CD4-positive, alpha-beta T cell treated with Interferon alpha-2 for 1 hour (primary cell): ENCODE results near the gene EVC2.

Source experiments
- DNase-seq, 2 donors: peaks; one replicate each; pipeline ENCODE4 v3.0.0-alpha.2; 2020 to 2022

The EVC2 gene

GRCh38 chr4:5552451-5552850 lies 155.9 kb downstream of the EVC2 start:
- no peak for DNase-seq

- DNase-seq = no peak
Observed at GRCh38 chr4:5547651-5548249, 160.6 kb downstream of the EVC2 start.

GRCh38 chr4:5545271-5545670 lies 163.1 kb downstream of the EVC2 start:
- no peak for DNase-seq

GRCh38 chr4:5544762-5545161 lies 163.6 kb downstream of the EVC2 start:
- DNase-seq = no peak

- no peak for DNase-seq
Observed at GRCh38 chr4:5543681-5544080, 164.7 kb downstream of the EVC2 start.

- DNase-seq = no peak
Observed at GRCh38 chr4:5541169-5541568, 167.2 kb downstream of the EVC2 start.

- no peak for DNase-seq
Observed at GRCh38 chr4:5539584-5539983, 168.8 kb downstream of the EVC2 start.

- DNase-seq = no peak
Observed at GRCh38 chr4:5532100-5532499, 176.3 kb downstream of the EVC2 start.

- DNase-seq = no peak
Observed at GRCh38 chr4:5528031-5528436, 180.3 kb downstream of the EVC2 start.

GRCh38 chr4:5527211-5527610 lies 181.1 kb downstream of the EVC2 start:
- no peak for DNase-seq

- no peak for DNase-seq
Observed at GRCh38 chr4:5526080-5526846, 182.1 kb downstream of the EVC2 start.

- DNase-seq = no peak
Observed at GRCh38 chr4:5524446-5525299, 183.7 kb downstream of the EVC2 start.

- no peak for DNase-seq
Observed at GRCh38 chr4:5517372-5517771, 191.0 kb downstream of the EVC2 start.

GRCh38 chr4:5515646-5516045 lies 192.7 kb downstream of the EVC2 start:
- no peak for DNase-seq
